NB4 (cell line): ENCODE measurements around the gene PHRF1.

ENCODE experiments used
- DNase-seq: peaks from one replicate; pipeline ENCODE4 v3.0.0; 2010; ENCODE audit warnings: low read depth
- H3K4me3 ChIP-seq: one replicate; pipeline ENCODE4 v1.5.1; 2011; ENCODE audit warnings: mild to moderate bottlenecking, low read depth, low read length, moderate library complexity
- CTCF ChIP-seq: IDR thresholded peaks from one replicate; pipeline ENCODE4 v1.5.1; 2012; ENCODE audit warnings: low read depth, low read length
- MAX ChIP-seq: IDR thresholded peaks from 2 replicates; pipeline ENCODE4 v1.6.1; 2011; ENCODE audit warnings: low read depth, low read length
- MYC ChIP-seq: IDR thresholded peaks from 2 replicates; pipeline ENCODE4 v1.6.1; 2011; ENCODE audit warnings: low read depth, low read length
- POLR2A ChIP-seq: IDR thresholded peaks from 2 replicates; pipeline ENCODE4 v1.6.1; 2011; ENCODE audit warnings: mild to moderate bottlenecking; ENCODE audit not compliant: insufficient read length; ENCODE audit errors: extremely low read depth

PHRF1 gene

GRCh38 chr11:539971-540481, 36.2 kb upstream of the PHRF1 start:
- no peak overlapping the region for H3K4me3 ChIP-seq
- no peak for TF ChIP-seq POLR2A
- no peak for TF ChIP-seq MAX
- TF ChIP-seq MYC: no peak
- no peak for TF ChIP-seq CTCF
- DNase-seq: no peak

GRCh38 chr11:540583-541432, 35.5 kb upstream of the PHRF1 start:
- no peak overlapping the region for H3K4me3 ChIP-seq
- TF ChIP-seq POLR2A: no peak
- no peak for DNase-seq

GRCh38 chr11:541433-541885, 34.8 kb upstream of the PHRF1 start:
- TF ChIP-seq POLR2A (no peak), MAX (no peak), CTCF (no peak), MYC (no peak)
- no peak for DNase-seq
- no peak overlapping the region for H3K4me3 ChIP-seq

GRCh38 chr11:544817-545166, 31.5 kb upstream of the PHRF1 start:
- DNase-seq: no peak
- no peak overlapping the region for H3K4me3 ChIP-seq
- no peak for TF ChIP-seq MYC
- no peak for TF ChIP-seq CTCF
- no peak for TF ChIP-seq MAX
- no peak for TF ChIP-seq POLR2A

- H3K4me3 ChIP-seq: no peak overlapping the region
- no peak for DNase-seq
- no peak for TF ChIP-seq POLR2A
- no peak for TF ChIP-seq CTCF
- TF ChIP-seq MAX: no peak
- TF ChIP-seq MYC: no peak
Observed at GRCh38 chr11:545171-545570, 31.1 kb upstream of the PHRF1 start.

- H3K4me3 ChIP-seq: no peak overlapping the region
- TF ChIP-seq MYC (no peak), POLR2A (no peak), MAX (no peak), CTCF (no peak)
- DNase-seq: no peak
Observed at GRCh38 chr11:548700-549603, 27.3 kb upstream of the PHRF1 start.
